K562 (cell line): ENCODE results near the gene STRA8. TPM values are rescaled to one million over a fixed set of nuclear protein-coding genes. Genes with fewer than 3 reads are reported as not detected.

ENCODE experiments used
- ATAC-seq: fragments of 200-7000 bp; cut with Tn5 transposase; 3 replicates; pipeline ENCODE4 v1.9.1; 2020; ENCODE audit warnings: moderate library complexity
- BruUV-seq: library from RNA; stranded (reverse); fragments of 400-500 nt; replicated peaks from 2 replicates; lab custom pipeline; 2021; lab: Mats Ljungman, UMichigan
- CTCF ChIA-PET: fragments of 300-600 bp; formaldehyde crosslinking; extraction: SDS; loops from one replicate; lab custom pipeline; 2021; ENCODE audit warnings: low intra/inter-chr PET ratio; lab: Yijun Ruan, JAX
- POLR2A ChIA-PET: fragments of 300-600, 350-650 bp; sonication (Branson Sonifier 250); formaldehyde crosslinking; extraction: SDS; loops from one replicate; lab custom pipeline; 2021; ENCODE audit warnings: antibody characterized with exemption, inconsistent platforms; lab: Yijun Ruan, JAX
- DNase-seq, 4 experiments: peaks; one replicate each; pipeline versions ENCODE4 v3.0.0 to v3.0.0-alpha.2; 2011 to 2018; ENCODE audit warnings: low spot score in 3 of 4, mixed read lengths in 3 of 4; ENCODE audit errors: extremely low read depth in 1 of 4
- FAIRE-seq: peaks from 2 replicates; lab custom pipeline; 2011; peaks lifted over from hg19 to GRCh38; lab: Jason Lieb, UNC
- H2AFZ ChIP-seq: 2 replicates; pipeline ENCODE4 v1.6.0; 2011; ENCODE audit warnings: low read depth, low read length, control low read depth, inconsistent platforms
- H3K27ac ChIP-seq: fragments of 200-600 bp; 3 replicates; pipeline ENCODE4 v1.8.0; 2011; ENCODE audit warnings: low read depth, mild to moderate bottlenecking, control low read depth, inconsistent platforms, low read length, moderate library complexity, mixed read lengths; ENCODE audit errors: extremely low read depth
- H3K27me3 ChIP-seq, 2 experiments: fragments of 300-600 bp in 1 of 2; 2 replicates in 1 of 2; 3 replicates in 1 of 2; pipeline versions ENCODE4 v1.6.0 to v1.8.0; 2011; ENCODE audit warnings: inconsistent platforms in 2 of 2, low read length in 2 of 2, mild to moderate bottlenecking in 1 of 2, mixed read lengths in 1 of 2, moderate library complexity in 1 of 2; ENCODE audit not compliant: control insufficient read depth in 2 of 2, insufficient read depth in 2 of 2
- H3K36me3 ChIP-seq: fragments of 300-600 bp; 3 replicates; pipeline ENCODE4 v1.8.0; 2011; ENCODE audit warnings: mild to moderate bottlenecking, low read length, inconsistent platforms; ENCODE audit not compliant: control insufficient read depth, insufficient read depth
- H3K4me1 ChIP-seq, 2 experiments: fragments of 200-600 bp in 1 of 2; replicated peaks in 1 of 2; 2 replicates in 1 of 2; 3 replicates in 1 of 2; pipeline versions ENCODE4 v1.5.1 to v1.8.0; 2011; ENCODE audit warnings: inconsistent platforms in 2 of 2, low read length in 2 of 2, mild to moderate bottlenecking in 1 of 2, mixed read lengths in 1 of 2, moderate library complexity in 1 of 2; ENCODE audit not compliant: control insufficient read depth in 2 of 2, insufficient read depth in 2 of 2
- H3K4me2 ChIP-seq: 2 replicates; pipeline ENCODE4 v1.6.1; 2011; ENCODE audit warnings: low read length, control low read depth, inconsistent platforms, mixed read lengths; ENCODE audit not compliant: insufficient read depth
- H3K4me3 ChIP-seq: fragments of 200-600 bp; sonication (generic), shearing (Covaris generic); 2 replicates; pipeline ENCODE4 v1.5.1; 2016; ENCODE audit warnings: control low read depth, inconsistent platforms
- H3K79me2 ChIP-seq: fragments of 200-600 bp; 3 replicates; pipeline ENCODE4 v1.8.0; 2011; ENCODE audit warnings: low read length, inconsistent platforms; ENCODE audit not compliant: control insufficient read depth, insufficient read depth
- H3K9ac ChIP-seq, 2 experiments: 2 replicates each; pipeline versions ENCODE4 v1.6.0 to v1.6.1; 2011; ENCODE audit warnings: low read depth in 2 of 2, low read length in 2 of 2, control low read depth in 1 of 2, inconsistent platforms in 1 of 2, mild to moderate bottlenecking in 1 of 2, mixed read lengths in 1 of 2; ENCODE audit not compliant: insufficient read depth in 1 of 2
- H3K9me1 ChIP-seq: one replicate; pipeline ENCODE4 v1.6.0; 2011; ENCODE audit warnings: inconsistent platforms, mild to moderate bottlenecking, low read length, moderate library complexity; ENCODE audit not compliant: control insufficient read depth, insufficient read depth
- H3K9me3 ChIP-seq: replicated peaks from 2 replicates; pipeline ENCODE4 v1.5.1; 2011; ENCODE audit warnings: low read depth, low read length, inconsistent platforms; ENCODE audit not compliant: control insufficient read depth, insufficient read depth
- H4K20me1 ChIP-seq: replicated peaks from 2 replicates; pipeline ENCODE4 v1.6.1; 2011; ENCODE audit warnings: low read length, inconsistent platforms, mixed read lengths; ENCODE audit not compliant: control insufficient read depth, insufficient read depth
- BACH1 ChIP-seq: fragments of 200-800 bp; sonication (Bioruptor generic); IDR thresholded peaks from 2 replicates; pipeline ENCODE4 v1.6.1; 2016; ENCODE audit warnings: missing genetic modification characterization, missing compliant biosample characterization
- C11orf30 ChIP-seq: fragments of 450-650 bp; IDR thresholded peaks from 2 replicates; pipeline ENCODE4 v1.6.1; 2016; ENCODE audit warnings: low read depth, mild to moderate bottlenecking
- CHAMP1 ChIP-seq: fragments of 450-650 bp; IDR thresholded peaks from 2 replicates; pipeline ENCODE4 v1.6.1; 2016; ENCODE audit warnings: mild to moderate bottlenecking
- GABPA ChIP-seq: fragments of 200-800 bp; sonication (Bioruptor generic); conservative IDR thresholded peaks from 2 replicates; pipeline ENCODE4 v1.6.1; 2016; ENCODE audit warnings: low read depth, missing genetic modification characterization, missing compliant biosample characterization
- NR4A1 ChIP-seq, 2 experiments: fragments of 250-450 bp in 1 of 2; fragments of 450-650 bp in 1 of 2; sonication (Bioruptor Pico) in 1 of 2; IDR thresholded peaks; 2 replicates each; pipeline versions ENCODE4 v1.4.0 to v1.6.1; 2016 to 2020; ENCODE audit warnings: mild to moderate bottlenecking in 2 of 2, missing compliant biosample characterization in 1 of 2, missing genetic modification characterization in 1 of 2, moderate library complexity in 1 of 2
- RFX5 ChIP-seq: IDR thresholded peaks from 2 replicates; pipeline ENCODE4 v1.6.1; 2011; ENCODE audit warnings: low read depth, mild to moderate bottlenecking, improper control_type of control experiment, low read length
- STAG1 ChIP-seq: sonication (generic); formaldehyde crosslinking; IDR thresholded peaks from 2 replicates; pipeline ENCODE4 v1.5.0; 2020; ENCODE audit warnings: missing genetic modification reagents, borderline replicate concordance
- ZBTB8A ChIP-seq: fragments of 450-650 bp; IDR thresholded peaks from 2 replicates; pipeline ENCODE4 v1.6.1; 2018; ENCODE audit warnings: mild to moderate bottlenecking, moderate library complexity; ENCODE audit not compliant: partially characterized antibody
- ZNF347 ChIP-seq: fragments of 450-650 bp; formaldehyde crosslinking; IDR thresholded peaks from 2 replicates; pipeline ENCODE4 v1.4.0; 2020; ENCODE audit warnings: low read depth, mild to moderate bottlenecking, moderate library complexity
- WGBS: fragments of 100-300 bp; shearing (Covaris generic); methylation state at CpG from one replicate; pipeline ENCODE4 v1.1.6; 2016; ENCODE audit warnings: low coverage, mixed read lengths; ENCODE audit not compliant: insufficient coverage; ENCODE audit errors: missing lambda C conversion rate; 5-methylcytosine and 5-hydroxymethylcytosine counted together
- in situ Hi-C: fragments of 300-500 bp; cut with MboI; formaldehyde crosslinking; loops from 4 replicates; pipeline ENCODE4 v1.15.0; 2018; ENCODE audit warnings: inconsistent platforms, mixed read lengths
- intact Hi-C: fragments of 100-400 bp; cut with micrococcal nuclease; formaldehyde crosslinking; loops from 2 replicates; pipeline ENCODE4 v1.14.2; 2022
- polyA plus RNA-seq, 8 experiments: library from polyadenylated mRNA; depleted of rRNA in 4 of 8; stranded (reverse) in 5 of 8; unstranded in 3 of 8; fragments of >200 nt; fragmentation: Nextera tagmentation in 2 of 8; fragmentation: Illumina TruSeq in 1 of 8; extraction: Ambion mirVana in 2 of 8; extraction: Trizol in 1 of 8; gene quantifications; 2 replicates each; pipeline versions ENCODE4 v1.2.1 to v1.2.3, GENCODE V29; 2011 to 2014; ENCODE audit warnings: inconsistent platforms in 1 of 8, missing spikeins in 1 of 8
- total RNA-seq, 7 experiments: library from RNA; depleted of rRNA in 6 of 7; stranded (reverse); fragments of >200 nt in 6 of 7; fragmentation: Illumina TruSeq in 2 of 7; extraction: Trizol in 2 of 7; gene quantifications; 2 replicates each; pipeline versions ENCODE4 v1.2.1 to v1.2.3, GENCODE V29; 2011 to 2021; ENCODE audit warnings: low replicate concordance in 1 of 7
- TF ChIP-seq, protein P1 (sequence below): sonication (generic); formaldehyde crosslinking; IDR thresholded peaks from 2 replicates; pipeline ENCODE4 v1.8.1; 2022; ENCODE audit warnings: missing genetic modification reagents

STRA8 gene
- total and polyA plus RNA-seq, 9 of the 15 experiments (the other 6 are each of a cell fraction or from before 2014, with no cell fraction given), result not detected

GRCh38 chr7:135286876-135287275 lies 53.2 kb downstream of the STRA8 start (continued):
- TF ChIP-seq, protein P1, sequence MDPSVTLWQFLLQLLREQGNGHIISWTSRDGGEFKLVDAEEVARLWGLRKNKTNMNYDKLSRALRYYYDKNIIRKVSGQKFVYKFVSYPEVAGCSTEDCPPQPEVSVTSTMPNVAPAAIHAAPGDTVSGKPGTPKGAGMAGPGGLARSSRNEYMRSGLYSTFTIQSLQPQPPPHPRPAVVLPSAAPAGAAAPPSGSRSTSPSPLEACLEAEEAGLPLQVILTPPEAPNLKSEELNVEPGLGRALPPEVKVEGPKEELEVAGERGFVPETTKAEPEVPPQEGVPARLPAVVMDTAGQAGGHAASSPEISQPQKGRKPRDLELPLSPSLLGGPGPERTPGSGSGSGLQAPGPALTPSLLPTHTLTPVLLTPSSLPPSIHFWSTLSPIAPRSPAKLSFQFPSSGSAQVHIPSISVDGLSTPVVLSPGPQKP (CRISPR knock-in tag), result no peak
- TF ChIP-seq NR4A1 (CRISPR knock-in tag; IDR thresholded peaks at IDR 0.05) (no peak), NR4A1 (tag; IDR thresholded peaks at IDR 0.05) (no peak), ZBTB8A (no peak), GABPA (tag) (no peak), CHAMP1 (no peak), ZNF347 (no peak), RFX5 (no peak)
- TF ChIP-seq, all 486 proteins: peak for 0

DNA sequence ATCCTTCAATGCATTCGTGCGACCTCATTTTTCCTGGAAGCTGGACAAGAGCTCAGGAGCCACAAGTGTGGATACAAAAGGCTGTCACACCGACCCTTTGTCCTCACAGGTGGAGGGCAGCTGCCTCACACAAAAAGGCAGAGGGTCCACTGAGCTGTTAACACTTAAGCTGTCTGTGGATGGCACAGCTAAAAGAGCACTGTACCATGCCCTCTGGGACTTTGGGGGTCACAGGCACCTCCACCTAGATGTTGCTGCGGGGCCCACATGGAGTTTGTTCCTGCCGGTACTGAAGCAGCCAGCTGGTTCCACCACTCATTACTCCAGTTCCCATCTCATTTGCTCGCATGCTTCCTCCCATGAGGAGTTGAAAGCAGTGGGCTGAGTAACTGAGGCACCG lies 57.0 kb downstream of the STRA8 start:
- ChIA-PET POLR2A (interaction anchor here (0.7 kb wide), 1 partner anchor 51 kb away, joined by 3 read pairs; no protein-coding TSS in a partner anchor), CTCF (no interaction called here)
- Histone ChIP-seq H3K36me3 (no peaks in the 10 kb centered on the region), H3K4me3 (no peak overlapping the region), H3K4me2 (no peak overlapping the region), H4K20me1 (no peaks in the 10 kb centered on the region), H3K9me3 (no peaks in the 10 kb centered on the region), H3K9ac (no peak overlapping the region), H3K9me1 (no peaks in the 10 kb centered on the region), H3K27me3 (peaks cover 21 to 37% of the 10 kb centered on the region in 2 experiments), H3K79me2 (no peaks in the 10 kb centered on the region), H3K27ac (no peak overlapping the region), H3K4me1 (no peaks in the 10 kb centered on the region), H2AFZ (no peak overlapping the region)
- in situ Hi-C loops (no loop called here), intact Hi-C loops (no loop called here)
- no peak for ATAC-seq
- no TSS peak for BruUV-seq
- no peak for TF ChIP-seq C11orf30
- no peak for TF ChIP-seq BACH1 (tag)
- TF ChIP-seq STAG1 (CRISPR knock-in tag), result 0 out of 2 replicates have a peak, but pooled peaks have one; percentile 7
- WGBS, result 0% methylated on average over 7 of the region's 7 CpGs
- no peak for FAIRE-seq
- DNase-seq, result no peak
